HG02938 (cell line): ENCODE measurements around the gene RPE65.
"Not testable (repeated sequence)": the region's sequence is repeated elsewhere in the genome, so short reads cannot be mapped to it uniquely, and the experiment has no call there.

Experiments
- ATAC-seq: cut with Tn5 transposase; IDR thresholded peaks from one replicate; pipeline ENCODE4 v1.9.1; 2021; ENCODE audit warnings: mild to moderate bottlenecking, moderate library complexity; ENCODE audit not compliant: unreplicated experiment

RPE65 gene

GRCh38 chr1:68449901-68450300 is at the start of gene RPE65:
Gene RPE65 (minus strand): TSS chr1:68449954. CDS start chr1:68449905, 49 bp downstream.
- no peak for ATAC-seq

- peak; percentile 13 for ATAC-seq
Observed at GRCh38 chr1:68497358-68497698, 47.6 kb upstream of the RPE65 start.

- ATAC-seq: peak; percentile 91
Observed at GRCh38 chr1:68496680-68497357, 47.1 kb upstream of the RPE65 start, which contains the start of gene DEPDC1. Gene DEPDC1 (minus strand): TSS chr1:68497082. CDS start chr1:68496999, 83 bp downstream.

GRCh38 chr1:68495968-68496679 is 46.4 kb upstream of the RPE65 start:
- ATAC-seq: peak; percentile 31

DNA sequence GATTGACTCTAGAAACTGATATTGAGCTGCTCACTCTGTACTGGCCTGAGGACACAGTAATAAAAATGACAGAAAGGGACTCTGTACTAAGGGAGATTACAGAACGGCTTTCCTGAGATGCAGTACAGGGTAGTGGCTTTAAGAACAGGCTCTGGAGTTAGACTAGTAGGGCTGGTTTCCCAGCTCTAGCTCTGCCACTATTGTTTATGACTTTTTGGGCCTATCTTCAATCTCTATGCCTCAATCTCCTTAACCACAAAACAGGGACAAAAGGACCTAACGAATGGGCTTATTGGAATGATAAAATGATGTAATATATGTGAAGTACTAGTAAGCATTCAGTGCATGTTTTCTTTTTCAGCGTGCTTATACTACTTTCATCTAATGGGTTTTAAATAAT is 45.8 kb upstream of the RPE65 start:
- no peak for ATAC-seq

GRCh38 chr1:68493193-68493592 is 43.4 kb upstream of the RPE65 start:
- no peak for ATAC-seq

GRCh38 chr1:68492255-68492654 is 42.5 kb upstream of the RPE65 start:
- ATAC-seq: not testable (repeated sequence)

GRCh38 chr1:68490046-68490651 is 40.4 kb upstream of the RPE65 start:
- ATAC-seq: no peak

- ATAC-seq: no peak
Observed at GRCh38 chr1:68485431-68486022, 35.8 kb upstream of the RPE65 start.

- ATAC-seq: no peak
Observed at GRCh38 chr1:68484618-68485017, 34.9 kb upstream of the RPE65 start.

DNA sequence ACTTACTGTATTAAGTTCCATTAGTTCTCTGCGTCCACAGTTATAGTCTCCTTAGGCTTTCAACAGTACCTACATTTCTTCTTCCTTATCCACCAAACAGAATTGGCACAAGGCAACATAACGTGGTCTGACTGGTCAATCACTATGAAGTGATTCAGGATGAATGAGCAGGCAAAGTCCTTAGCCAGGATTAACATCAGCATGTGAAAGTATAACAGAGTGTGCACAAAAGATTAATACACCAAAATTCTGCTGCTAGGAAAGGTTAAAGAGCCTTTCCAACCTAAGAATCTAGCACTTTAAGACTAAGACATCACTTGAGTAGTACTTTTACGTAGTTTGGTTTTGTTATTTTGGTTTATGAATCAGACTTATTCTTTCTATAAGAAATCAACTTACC is 31.3 kb upstream of the RPE65 start:
- ATAC-seq: no peak

GRCh38 chr1:68479501-68479900 is 29.7 kb upstream of the RPE65 start:
- ATAC-seq: no peak

DNA sequence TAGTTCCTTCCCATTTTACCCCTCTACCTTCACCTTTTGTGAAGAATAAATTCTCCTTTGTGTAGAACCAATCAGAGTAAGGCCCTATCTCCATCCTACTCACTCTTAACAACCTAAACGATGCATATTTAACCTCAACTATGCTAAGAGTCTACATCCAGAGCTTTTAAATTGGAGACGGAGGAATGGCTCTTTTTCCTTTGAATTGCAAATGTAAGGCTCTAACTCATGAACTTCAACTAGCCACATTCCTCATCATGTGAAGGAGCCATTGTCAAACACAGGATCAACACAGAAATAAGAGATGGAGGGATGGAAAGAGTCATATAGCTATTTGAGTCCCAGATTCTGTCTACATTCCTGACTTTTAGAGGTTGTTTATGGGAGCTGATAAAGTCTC is 28.9 kb upstream of the RPE65 start:
- ATAC-seq: no peak

DNA sequence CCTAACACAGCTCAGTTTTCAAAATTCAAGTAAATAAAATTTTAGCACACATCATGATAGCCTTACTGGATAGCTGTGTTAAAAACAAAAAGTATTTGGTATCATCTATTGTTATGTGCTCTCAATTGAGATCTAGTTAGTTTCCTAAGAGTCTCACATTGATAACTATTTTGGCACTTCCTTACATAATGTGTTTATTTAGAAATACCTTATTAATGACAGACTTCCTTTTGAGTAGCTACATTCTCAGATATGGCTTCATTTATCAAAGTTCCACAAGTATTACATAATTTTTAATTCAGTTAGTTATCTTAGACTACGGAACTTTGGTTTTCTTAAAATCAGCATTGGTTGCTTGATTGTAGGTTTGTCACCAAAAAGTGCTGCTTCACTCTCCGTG is 26.9 kb upstream of the RPE65 start:
- ATAC-seq: not testable (repeated sequence)

DNA sequence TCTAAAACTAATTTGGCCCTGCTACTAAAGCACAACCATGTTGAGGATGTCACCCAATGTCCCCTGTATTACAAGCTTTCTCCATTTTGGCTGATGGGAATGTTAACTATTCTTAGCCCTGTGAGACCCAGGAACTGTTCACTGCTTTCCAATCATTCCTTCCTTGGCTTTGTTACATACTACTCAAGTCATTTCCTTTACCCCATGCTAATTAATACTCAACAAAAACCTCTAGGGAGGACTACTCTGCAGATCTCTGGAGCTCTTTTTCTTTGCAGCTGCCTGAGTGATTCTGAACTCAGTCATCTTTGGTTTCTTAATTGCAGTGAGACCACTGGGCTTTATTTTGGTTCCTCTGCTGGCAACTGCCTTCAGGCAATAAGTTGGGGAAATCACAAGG is 23.3 kb upstream of the RPE65 start:
- no peak for ATAC-seq

- ATAC-seq: no peak
Observed at GRCh38 chr1:68470388-68470970, 20.7 kb upstream of the RPE65 start.

- ATAC-seq: no peak
Observed at GRCh38 chr1:68464891-68465290, 15.1 kb upstream of the RPE65 start.

GRCh38 chr1:68460935-68461334 is 11.2 kb upstream of the RPE65 start:
- no peak for ATAC-seq

- ATAC-seq: no peak
Observed at GRCh38 chr1:68459796-68460195, 10.0 kb upstream of the RPE65 start.

GRCh38 chr1:68459091-68459490 is 9.3 kb upstream of the RPE65 start:
- no peak for ATAC-seq

DNA sequence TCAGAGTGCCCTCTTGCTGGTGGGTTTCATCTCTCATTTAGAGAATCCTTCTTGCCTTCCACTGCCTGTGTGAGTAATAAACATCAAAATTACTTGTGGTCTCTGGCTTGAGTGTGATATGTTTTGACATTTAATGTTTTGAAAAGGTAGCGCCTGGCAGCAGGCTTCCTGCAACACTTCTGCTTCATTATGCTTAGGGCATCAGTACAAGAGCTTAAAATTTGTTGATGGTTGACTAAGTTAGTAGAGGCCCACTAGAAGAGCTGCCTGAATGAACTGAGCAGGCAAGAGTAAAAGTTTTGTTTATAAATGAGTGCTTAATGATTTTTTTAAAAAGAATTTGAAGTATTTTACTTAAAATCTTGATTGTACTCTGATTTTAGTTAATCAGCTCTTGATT is 6.4 kb upstream of the RPE65 start:
- no peak for ATAC-seq
